ENCODE results near the gene MRPS27. TPM values are rescaled to one million over a fixed set of nuclear protein-coding genes. Genes with fewer than 3 reads are reported as not detected.

Gene MRPS27
- total RNA-seq, 4 donors from 2014 or later = 20.8 to 39.6 (median 24.7) TPM

GRCh38 chr5:72213482-72213881 lies 106.6 kb downstream of the MRPS27 start:
- no peak for TF ChIP-seq CTCF (IDR thresholded peaks at IDR 0.05)
- no peak for TF ChIP-seq POLR2A (IDR thresholded peaks at IDR 0.05)
- Histone ChIP-seq H3K4me3 (no peak overlapping the region), H3K9me3 (no peaks in the 10 kb centered on the region), H3K27me3 (no peaks in the 10 kb centered on the region), H3K27ac (no peak overlapping the region), H3K4me1 (no peaks in the 10 kb centered on the region), H3K36me3 (no peaks in the 10 kb centered on the region)
- no peak for DNase-seq

- Histone ChIP-seq H3K36me3 (no peaks in the 10 kb centered on the region), H3K27ac (no peak overlapping the region), H3K4me3 (no peak overlapping the region), H3K9me3 (no peaks in the 10 kb centered on the region), H3K27me3 (no peaks in the 10 kb centered on the region), H3K4me1 (no peaks in the 10 kb centered on the region)
- no peak for DNase-seq
- TF ChIP-seq POLR2A (IDR thresholded peaks at IDR 0.05) = no peak
- no peak for TF ChIP-seq CTCF (IDR thresholded peaks at IDR 0.05)
Observed at GRCh38 chr5:72212171-72212570, 107.9 kb downstream of the MRPS27 start.

- H3K27ac ChIP-seq = no peak overlapping the region
- no peaks in the 10 kb centered on the region for H3K36me3 ChIP-seq
- no peaks in the 10 kb centered on the region for H3K4me1 ChIP-seq
- TF ChIP-seq POLR2A (IDR thresholded peaks at IDR 0.05) (no peak), CTCF (IDR thresholded peaks at IDR 0.05) (no peak)
- DNase-seq = no peak
- H3K27me3 ChIP-seq = no peaks in the 10 kb centered on the region
- no peak overlapping the region for H3K4me3 ChIP-seq
- no peaks in the 10 kb centered on the region for H3K9me3 ChIP-seq
Observed at GRCh38 chr5:72210888-72211678, 109.0 kb downstream of the MRPS27 start.

- no peak overlapping the region for H3K4me3 ChIP-seq
- no peaks in the 10 kb centered on the region for H3K27me3 ChIP-seq
- no peaks in the 10 kb centered on the region for H3K4me1 ChIP-seq
- H3K9me3 ChIP-seq = no peaks in the 10 kb centered on the region
- TF ChIP-seq CTCF (IDR thresholded peaks at IDR 0.05) = no peak
- no peak for TF ChIP-seq POLR2A (IDR thresholded peaks at IDR 0.05)
- DNase-seq = no peak
- H3K27ac ChIP-seq = no peak overlapping the region
- H3K36me3 ChIP-seq = no peaks in the 10 kb centered on the region
Observed at GRCh38 chr5:72209147-72210115, 110.6 kb downstream of the MRPS27 start.

- H3K4me1 ChIP-seq = no peaks in the 10 kb centered on the region
- H3K27me3 ChIP-seq = no peaks in the 10 kb centered on the region
- H3K27ac ChIP-seq = no peak overlapping the region
Observed at GRCh38 chr5:72208324-72208926, 111.6 kb downstream of the MRPS27 start.

More at GRCh38 chr5:72208324-72208926, 111.6 kb downstream of the MRPS27 start:
- H3K36me3 ChIP-seq = peaks cover 0 to 6% (median 0%) of the 10 kb centered on the region in 3 donors
- no peaks in the 10 kb centered on the region for H3K9me3 ChIP-seq
- no peak for TF ChIP-seq CTCF (IDR thresholded peaks at IDR 0.05)
- no peak for TF ChIP-seq POLR2A (IDR thresholded peaks at IDR 0.05)
- no peak overlapping the region for H3K4me3 ChIP-seq
- DNase-seq = no peak

Data from Peyer's patch (tissue), 4 donors.